Smooth muscle cell (in vitro differentiated cells): Measurements from ENCODE around the gene CD63. TPM values are rescaled to one million over a fixed set of nuclear protein-coding genes. Genes with fewer than 3 reads are reported as not detected.

Experiments
- DNase-seq: peaks from one replicate; lab custom pipeline; 2025; ENCODE audit not compliant: unreplicated experiment; lab: John Stamatoyannopoulos, UW
- H2AFZ ChIP-seq: fragments of 200-600 bp; sonication (generic); 2 replicates; pipeline ENCODE4 v1.6.0; 2016; ENCODE audit warnings: antibody characterized with exemption, low read depth, mild to moderate bottlenecking
- H3F3A ChIP-seq: fragments of 200-600 bp; sonication (generic); 2 replicates; pipeline ENCODE4 v1.6.0; 2017; ENCODE audit warnings: antibody characterized with exemption, low read depth
- H3K27ac ChIP-seq: fragments of 200-600 bp; sonication (generic); 2 replicates; pipeline ENCODE4 v1.5.1; 2016; ENCODE audit warnings: low read depth, mild to moderate bottlenecking
- H3K27me3 ChIP-seq: fragments of 200-600 bp; sonication (generic); 2 replicates; pipeline ENCODE4 v1.6.1; 2016; ENCODE audit warnings: low read depth, mild to moderate bottlenecking
- H3K36me3 ChIP-seq: fragments of 200-600 bp; sonication (generic); 2 replicates; pipeline ENCODE4 v1.5.1; 2016; ENCODE audit warnings: low read depth
- H3K4me1 ChIP-seq: fragments of 200-600 bp; sonication (generic); 2 replicates; pipeline ENCODE4 v1.5.1; 2016; ENCODE audit warnings: low read depth
- H3K4me2 ChIP-seq: fragments of 200-600 bp; sonication (generic); 2 replicates; pipeline ENCODE4 v1.6.0; 2016; ENCODE audit warnings: mild to moderate bottlenecking
- H3K4me3 ChIP-seq: fragments of 200-600 bp; sonication (generic); 2 replicates; pipeline ENCODE4 v1.5.1; 2016; ENCODE audit warnings: mild to moderate bottlenecking
- H3K79me2 ChIP-seq: fragments of 200-600 bp; sonication (generic); 2 replicates; pipeline ENCODE4 v1.6.0; 2016; ENCODE audit warnings: low read depth, mild to moderate bottlenecking
- H3K9ac ChIP-seq: fragments of 200-600 bp; sonication (generic); 2 replicates; pipeline ENCODE4 v1.6.0; 2016; ENCODE audit warnings: low read depth
- H3K9me3 ChIP-seq: fragments of 200-600 bp; sonication (generic); replicated peaks from 2 replicates; pipeline ENCODE4 v1.5.1; 2016; ENCODE audit warnings: low read depth
- H4K20me1 ChIP-seq: fragments of 200-600 bp; sonication (generic); 2 replicates; pipeline ENCODE4 v1.6.0; 2016; ENCODE audit warnings: low read depth
- CTCF ChIP-seq: fragments of 200-600 bp; sonication (generic); IDR thresholded peaks from 2 replicates; pipeline ENCODE4 v1.5.1; 2017; ENCODE audit warnings: borderline replicate concordance, mild to moderate bottlenecking, antibody characterized with exemption; ENCODE audit not compliant: insufficient read depth, poor library complexity, severe bottlenecking
- WGBS: methylation state at CpG from one replicate; pipeline ENCODE4 v1.1.7; 2016; ENCODE audit warnings: low lambda C conversion rate; 5-methylcytosine and 5-hydroxymethylcytosine counted together
- polyA plus RNA-seq: library from polyadenylated mRNA; unstranded; fragments of >200 nt; fragmentation: Nextera tagmentation; extraction: Ambion mirVana; gene quantifications from 2 replicates; pipeline ENCODE4 v1.2.1, GENCODE V29; 2016
- total RNA-seq: library from RNA; depleted of rRNA; stranded (reverse); fragments of >200 nt; gene quantifications from 2 replicates; pipeline ENCODE4 v1.2.3, GENCODE V29; 2014

CD63 gene
- total and polyA plus RNA-seq, 2 experiments from 2014 or later, result 1,107 to 2,317 TPM

- H3K36me3 ChIP-seq, result no peaks in the 10 kb centered on the region
- DNase-seq, result no peak
- H3K79me2 ChIP-seq, result no peaks in the 10 kb centered on the region
- TF ChIP-seq CTCF, result no peak
- H3K27me3 ChIP-seq, result no peaks in the 10 kb centered on the region
- H3K4me3 ChIP-seq, result no peak overlapping the region
- WGBS, result 93% methylated on average over 16 of the region's 16 CpGs
- H3K4me1 ChIP-seq, result no peaks in the 10 kb centered on the region
- H3K9ac ChIP-seq, result no peak overlapping the region
- no peak overlapping the region for H3K27ac ChIP-seq
- H3K4me2 ChIP-seq, result no peak overlapping the region
- H4K20me1 ChIP-seq, result no peaks in the 10 kb centered on the region
- no peak overlapping the region for H2AFZ ChIP-seq
- H3F3A ChIP-seq, result no peaks in the 10 kb centered on the region
- no peaks in the 10 kb centered on the region for H3K9me3 ChIP-seq
These were observed 39.8 kb downstream of the CD63 start for GRCh38 chr12:55688716-55689655.

GRCh38 chr12:55687746-55688145 is 41.1 kb downstream of the CD63 start:
- Histone ChIP-seq H3K4me2 (no peak overlapping the region), H3K9me3 (no peaks in the 10 kb centered on the region), H2AFZ (no peak overlapping the region), H3K4me3 (no peak overlapping the region), H3F3A (no peaks in the 10 kb centered on the region), H3K4me1 (no peaks in the 10 kb centered on the region), H3K9ac (no peak overlapping the region), H3K27ac (no peak overlapping the region), H3K36me3 (no peaks in the 10 kb centered on the region), H3K79me2 (no peaks in the 10 kb centered on the region), H4K20me1 (no peaks in the 10 kb centered on the region), H3K27me3 (no peaks in the 10 kb centered on the region)
- no peak for TF ChIP-seq CTCF
- no peak for DNase-seq

GRCh38 chr12:55686366-55687010 is 42.3 kb downstream of the CD63 start:
- Histone ChIP-seq H3K9me3 (no peaks in the 10 kb centered on the region), H4K20me1 (no peaks in the 10 kb centered on the region), H3K36me3 (no peaks in the 10 kb centered on the region), H2AFZ (no peak overlapping the region), H3K4me3 (no peak overlapping the region), H3K27me3 (no peaks in the 10 kb centered on the region), H3K27ac (no peak overlapping the region), H3K4me2 (no peak overlapping the region), H3F3A (no peaks in the 10 kb centered on the region), H3K9ac (no peak overlapping the region), H3K4me1 (peaks cover 6% of the 10 kb centered on the region), H3K79me2 (no peaks in the 10 kb centered on the region)
- no peak for TF ChIP-seq CTCF
- no peak for DNase-seq
- WGBS, result 95% methylated on average over 9 of the region's 9 CpGs
